Lower leg skin (tissue), 4 donors: ENCODE measurements around the gene IGSF8. TPM values are rescaled to one million over a fixed set of nuclear protein-coding genes. Genes with fewer than 3 reads are reported as not detected.

Source experiments
- DNase-seq, 2 donors: peaks; one replicate each; pipeline ENCODE4 v3.0.0-alpha.2; 2019; ENCODE audit warnings: low spot score in 2 of 2
- H3K4me3 ChIP-seq: fragments of 200-600 bp; sonication (generic); 2 replicates; pipeline ENCODE4 v1.5.1; 2017; ENCODE audit warnings: mild to moderate bottlenecking, low read depth; ENCODE audit not compliant: poor library complexity, severe bottlenecking
- POLR2A ChIP-seq, 2 donors: fragments of 450-650 bp; IDR thresholded peaks; one replicate each; pipeline ENCODE4 v1.6.1; 2016 to 2017; ENCODE audit warnings: antibody characterized with exemption in 2 of 2, mild to moderate bottlenecking in 1 of 2, moderate library complexity in 1 of 2
- WGBS, 2 donors: methylation state at CpG; one replicate each; pipeline ENCODE4 v1.1.5; 2018; 5-methylcytosine and 5-hydroxymethylcytosine counted together
- intact Hi-C: fragments of 100-400 bp; cut with DNase I; formaldehyde crosslinking; loops from one replicate; pipeline ENCODE4 v1.15.0; 2023; ENCODE audit warnings: low total_unique reads
- total RNA-seq, 4 donors: library from RNA; depleted of rRNA; stranded (reverse); fragments of >200 nt; gene quantifications; one replicate each; pipeline ENCODE4 v1.1.0, GENCODE V29; 2016
- TF ChIP-seq, protein P1 (sequence below), 3 donors: fragments of 450-650 bp; IDR thresholded peaks; one replicate each; pipeline ENCODE4 v1.5.1; 2016; ENCODE audit warnings: antibody characterized with exemption in 3 of 3, mild to moderate bottlenecking in 3 of 3, moderate library complexity in 2 of 3

IGSF8 gene
- total RNA-seq, 4 donors from 2014 or later = 44.5 to 74.5 (median 54.9) TPM

DNA sequence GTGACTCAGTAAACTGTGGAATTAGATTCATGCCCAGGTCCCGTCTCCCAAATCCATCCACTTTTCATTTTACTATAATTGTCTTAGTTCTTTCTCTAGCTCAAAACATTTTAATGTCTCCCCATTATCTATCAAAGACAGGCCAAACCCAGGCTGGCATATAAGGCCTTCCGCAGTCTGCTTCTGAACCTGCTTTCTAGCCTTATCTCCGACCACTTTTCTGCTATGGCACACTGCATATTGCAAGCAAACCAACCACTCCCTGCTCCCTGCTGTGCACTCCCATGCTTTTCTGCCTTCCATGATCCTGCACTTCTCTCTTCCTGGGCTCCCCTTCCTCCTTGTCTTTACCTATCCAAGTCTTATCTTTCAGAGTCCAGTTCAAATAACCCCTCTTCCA lies 49.3 kb downstream of the IGSF8 start:
- no peak for DNase-seq
- TF ChIP-seq POLR2A (IDR thresholded peaks at IDR 0.05) = no peak
- TF ChIP-seq, protein P1, sequence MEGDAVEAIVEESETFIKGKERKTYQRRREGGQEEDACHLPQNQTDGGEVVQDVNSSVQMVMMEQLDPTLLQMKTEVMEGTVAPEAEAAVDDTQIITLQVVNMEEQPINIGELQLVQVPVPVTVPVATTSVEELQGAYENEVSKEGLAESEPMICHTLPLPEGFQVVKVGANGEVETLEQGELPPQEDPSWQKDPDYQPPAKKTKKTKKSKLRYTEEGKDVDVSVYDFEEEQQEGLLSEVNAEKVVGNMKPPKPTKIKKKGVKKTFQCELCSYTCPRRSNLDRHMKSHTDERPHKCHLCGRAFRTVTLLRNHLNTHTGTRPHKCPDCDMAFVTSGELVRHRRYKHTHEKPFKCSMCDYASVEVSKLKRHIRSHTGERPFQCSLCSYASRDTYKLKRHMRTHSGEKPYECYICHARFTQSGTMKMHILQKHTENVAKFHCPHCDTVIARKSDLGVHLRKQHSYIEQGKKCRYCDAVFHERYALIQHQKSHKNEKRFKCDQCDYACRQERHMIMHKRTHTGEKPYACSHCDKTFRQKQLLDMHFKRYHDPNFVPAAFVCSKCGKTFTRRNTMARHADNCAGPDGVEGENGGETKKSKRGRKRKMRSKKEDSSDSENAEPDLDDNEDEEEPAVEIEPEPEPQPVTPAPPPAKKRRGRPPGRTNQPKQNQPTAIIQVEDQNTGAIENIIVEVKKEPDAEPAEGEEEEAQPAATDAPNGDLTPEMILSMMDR (IDR thresholded peaks at IDR 0.05) = no peak
- intact Hi-C loops = no loop called here
- WGBS, 2 donors = 87 to 95% methylated on average over 3 of the region's 3 CpGs
- H3K4me3 ChIP-seq = no peak overlapping the region

DNA sequence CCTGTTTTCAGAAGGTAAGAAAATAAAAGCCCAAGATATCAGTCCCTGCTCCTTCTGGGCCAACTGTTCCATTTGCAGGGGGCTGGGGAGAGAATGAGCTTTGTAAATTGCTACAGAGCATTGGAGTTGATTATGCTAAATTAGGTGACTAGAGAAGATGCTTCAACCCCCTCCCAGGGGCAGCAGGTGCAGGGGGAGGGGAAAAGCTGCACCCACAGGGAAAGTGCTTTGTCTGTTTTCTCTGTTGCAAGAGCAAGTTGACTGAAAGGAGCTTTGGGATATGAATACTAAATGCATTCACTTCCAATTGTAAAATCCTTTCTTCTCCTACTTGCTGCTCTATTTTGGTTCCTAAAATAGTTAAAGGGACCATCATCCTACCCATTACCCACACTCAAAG lies 50.1 kb downstream of the IGSF8 start:
- intact Hi-C loops = no loop called here
- TF ChIP-seq, protein P1 (IDR thresholded peaks at IDR 0.05) = no peak
- TF ChIP-seq POLR2A (IDR thresholded peaks at IDR 0.05) = no peak
- no peak for DNase-seq
- H3K4me3 ChIP-seq = no peak overlapping the region

DNA sequence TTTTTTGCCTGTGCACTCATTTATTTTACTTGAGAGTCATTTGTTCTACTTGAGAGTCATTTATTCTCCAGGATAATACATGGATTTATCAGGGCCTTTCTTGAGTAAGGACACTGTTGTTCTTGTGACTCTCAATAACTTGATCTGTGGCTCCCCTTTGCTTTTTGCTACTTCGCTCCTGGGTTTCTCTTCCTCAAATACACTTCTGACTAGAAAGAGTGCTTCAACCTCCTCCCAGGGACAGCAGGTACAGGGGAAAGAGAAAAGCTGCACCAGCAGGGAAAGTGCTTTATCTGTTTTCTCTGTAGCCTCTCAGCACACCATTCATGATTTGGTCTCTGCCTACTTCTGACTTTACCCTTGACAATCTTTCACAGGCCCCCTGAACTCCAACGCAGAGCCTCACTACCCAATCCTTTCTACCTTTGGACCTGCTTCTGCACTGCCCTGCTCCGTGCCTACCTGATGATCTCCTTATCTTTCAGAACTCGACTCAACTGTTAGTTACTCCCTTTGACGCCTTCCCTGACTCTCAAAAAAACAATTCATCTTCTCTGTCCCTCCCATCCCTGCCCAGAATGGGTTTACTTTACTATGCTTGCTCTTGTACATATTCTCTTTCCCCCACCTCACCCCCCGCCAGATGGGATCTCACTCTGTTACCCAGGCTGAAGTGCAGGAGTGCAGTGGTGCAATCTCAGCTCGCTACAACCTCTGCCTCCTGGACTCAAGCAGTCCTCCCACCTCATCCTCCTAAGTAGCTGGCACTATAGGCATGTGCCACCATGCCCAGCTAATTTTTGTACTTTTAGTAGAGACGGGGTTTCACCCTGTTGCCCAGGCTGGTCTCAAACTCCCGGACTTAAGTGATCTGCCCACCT lies 51.1 kb downstream of the IGSF8 start:
- intact Hi-C loops = no loop called here
- no peak for DNase-seq
- WGBS, 2 donors = 83 to 91% methylated on average over 9 of the region's 9 CpGs
- TF ChIP-seq, protein P1 (IDR thresholded peaks at IDR 0.05) = no peak
- no peak for TF ChIP-seq POLR2A (IDR thresholded peaks at IDR 0.05)
- no peak overlapping the region for H3K4me3 ChIP-seq

DNA sequence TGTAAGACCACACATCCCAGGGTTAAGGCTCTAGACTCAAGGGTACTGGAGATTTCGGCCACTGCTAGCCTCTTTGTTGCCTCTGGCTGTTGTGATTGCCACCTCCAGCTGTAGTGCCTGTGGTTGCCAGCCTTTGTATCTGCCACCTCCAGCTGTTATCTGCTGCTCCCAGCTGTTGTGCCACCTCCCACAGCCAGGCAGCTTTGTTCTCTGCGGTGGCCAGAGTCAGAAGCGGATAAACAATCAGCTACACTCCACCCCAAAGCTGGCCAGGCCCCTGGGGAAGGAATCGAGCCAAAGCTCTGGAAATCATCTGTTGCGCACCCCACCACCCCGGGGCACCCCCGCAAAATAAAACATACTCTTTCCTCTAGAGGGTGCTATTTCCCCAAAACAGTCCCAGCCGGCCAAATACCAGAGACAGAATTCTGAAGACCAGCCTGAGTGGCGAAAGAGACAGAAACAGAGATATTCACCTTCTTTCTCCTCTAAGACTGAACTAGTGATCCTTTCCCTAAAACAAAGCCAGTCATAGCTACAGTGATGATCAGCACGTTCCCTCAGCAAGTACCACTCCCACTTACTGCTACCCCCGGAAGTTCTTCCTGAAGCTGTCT lies 51.8 kb downstream of the IGSF8 start:
- 5 to 8% methylated on average over 11 of the region's 11 CpGs for WGBS, 2 donors
- TF ChIP-seq, protein P1 (IDR thresholded peaks at IDR 0.05) = no peak
- no peak for TF ChIP-seq POLR2A (IDR thresholded peaks at IDR 0.05)
- intact Hi-C loops = no loop called here
- DNase-seq = peak in 1 of 2 donors; percentile 40
- no peak overlapping the region for H3K4me3 ChIP-seq

DNA sequence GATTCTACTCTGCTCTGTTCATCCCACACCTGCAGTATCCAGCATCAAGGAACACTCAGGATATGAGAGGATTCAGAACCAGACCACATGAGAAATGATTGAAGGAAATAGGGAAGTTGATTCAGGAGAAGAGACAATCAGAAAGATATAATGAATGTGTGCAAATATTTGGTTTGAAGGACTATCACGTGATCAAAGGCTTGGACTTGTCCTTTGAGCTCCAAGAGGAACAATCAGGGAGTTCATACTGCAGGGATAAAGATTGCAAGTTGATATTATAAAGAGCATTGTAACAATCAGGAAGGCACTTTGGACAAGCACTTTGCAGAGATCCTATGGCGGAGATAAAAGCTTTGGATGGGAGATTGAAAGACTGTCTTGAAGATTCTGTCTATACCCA lies 52.8 kb downstream of the IGSF8 start:
- no peak overlapping the region for H3K4me3 ChIP-seq
- WGBS, 2 donors = 60 to 71% methylated on average over 2 of the region's 2 CpGs
- no peak for DNase-seq
- intact Hi-C loops = no loop called here
- TF ChIP-seq, protein P1 (IDR thresholded peaks at IDR 0.05) = no peak
- TF ChIP-seq POLR2A (IDR thresholded peaks at IDR 0.05) = no peak
